COLO668 (cell line): Measurements from ENCODE around the gene BATF2.

Experiments
- DNase-seq: peaks from one replicate; lab custom pipeline; 2025; ENCODE audit not compliant: unreplicated experiment; lab: John Stamatoyannopoulos, UW

Gene BATF2

DNA sequence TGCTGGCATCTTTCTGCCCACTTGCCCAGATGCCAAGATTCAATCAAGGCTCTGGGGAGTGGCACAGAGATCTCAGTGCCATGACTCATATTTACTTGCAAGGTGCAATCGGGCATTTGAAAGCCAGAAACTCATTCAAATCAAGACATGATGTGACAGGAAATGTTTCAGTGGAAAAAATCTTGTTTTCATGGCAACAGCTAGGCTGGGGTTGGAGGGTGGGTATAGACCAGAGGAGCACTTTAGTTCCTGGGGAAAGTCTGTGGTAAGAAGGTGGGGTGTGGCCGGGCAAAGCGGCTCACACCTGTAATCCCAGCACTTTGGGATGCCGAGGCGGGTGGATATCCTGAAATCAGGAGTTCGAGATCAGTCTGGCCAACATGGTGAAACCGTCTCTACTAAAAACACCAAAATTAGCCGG lies 26.0 kb downstream of the BATF2 start:
- DNase-seq: no peak

DNA sequence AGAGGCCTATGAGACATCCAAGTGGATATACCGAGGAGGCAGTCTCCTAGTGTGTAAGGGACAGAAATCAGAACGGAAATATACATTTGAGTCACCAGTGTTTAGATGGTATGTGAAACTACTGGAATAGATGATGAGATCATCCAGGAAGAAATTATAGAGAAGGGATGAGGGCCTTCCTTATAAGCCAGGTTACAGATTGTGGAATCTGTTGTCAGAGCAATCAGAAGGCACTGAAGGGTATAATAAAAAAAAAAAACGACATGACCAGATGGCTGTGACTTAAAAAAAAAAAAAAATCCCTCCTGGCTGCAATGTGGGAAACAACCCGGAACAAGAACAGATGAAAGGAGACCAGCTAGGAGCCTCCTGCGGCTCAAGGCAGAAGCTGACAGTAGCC lies 27.6 kb downstream of the BATF2 start:
- no peak for DNase-seq

DNA sequence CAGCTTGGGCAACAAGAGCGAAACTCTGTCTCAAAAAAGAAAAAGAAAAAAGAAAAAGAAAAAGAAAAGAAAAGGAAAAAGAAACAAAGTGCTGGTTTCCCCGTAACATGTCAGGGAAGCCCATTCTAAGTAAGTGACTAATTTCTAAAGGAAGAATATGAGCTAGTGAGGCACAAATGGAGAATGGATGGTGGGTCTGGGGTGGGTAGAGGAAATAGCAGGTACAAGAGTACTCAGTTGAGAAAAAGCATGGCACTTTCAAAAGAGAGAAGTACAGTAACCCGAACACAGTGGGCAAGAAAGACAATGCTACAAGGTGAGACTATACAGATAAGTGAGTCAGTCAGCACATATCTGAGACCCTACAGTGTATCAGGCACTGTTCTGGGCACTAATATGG lies 29.4 kb downstream of the BATF2 start:
- DNase-seq: no peak

GRCh38 chr11:64963072-64963631 lies 33.6 kb downstream of the BATF2 start:
- DNase-seq: no peak

- DNase-seq: no peak
These were observed 36.1 kb downstream of the BATF2 start for GRCh38 chr11:64960719-64961118.

- no peak for DNase-seq
These were observed 37.3 kb downstream of the BATF2 start for GRCh38 chr11:64959498-64959897.

DNA sequence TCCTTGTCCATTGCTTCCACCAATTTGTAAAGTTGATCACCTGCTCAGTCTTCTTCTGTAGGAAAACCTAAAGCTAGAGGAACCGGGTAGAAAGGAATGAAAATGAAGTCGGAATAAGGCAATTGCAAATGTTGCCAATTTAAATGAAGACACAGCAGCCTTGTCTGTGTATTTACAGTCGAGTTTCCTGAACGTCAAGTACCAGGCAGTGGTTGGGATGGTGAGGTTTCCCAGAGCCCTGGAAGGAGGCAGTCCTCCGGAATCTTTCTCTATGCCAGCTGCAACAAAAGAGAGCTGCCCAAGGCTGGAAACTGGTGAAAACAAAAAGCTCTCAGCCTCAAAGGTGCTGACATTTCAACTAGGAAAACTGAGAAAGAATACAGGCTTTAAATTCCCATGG lies 42.6 kb downstream of the BATF2 start:
- no peak for DNase-seq

GRCh38 chr11:64951529-64951928 lies 45.2 kb downstream of the BATF2 start:
- no peak for DNase-seq

GRCh38 chr11:64947208-64947814 lies 49.5 kb downstream of the BATF2 start:
- no peak for DNase-seq
